GM23338 (cell line): ENCODE data around the gene ZNF385B. TPM values are rescaled to one million over a fixed set of nuclear protein-coding genes. Genes with fewer than 3 reads are reported as not detected.
"Not testable (repeated sequence)": the region's sequence is repeated elsewhere in the genome, so short reads cannot be mapped to it uniquely, and the experiment has no call there.

Source experiments
- ATAC-seq: fragments of 200-7000 bp; cut with Tn5 transposase; 3 replicates; pipeline ENCODE4 v1.9.1; 2020
- DNase-seq: peaks from one replicate; pipeline ENCODE4 v3.0.0-alpha.2; 2015; ENCODE audit warnings: low spot score
- H2AFZ ChIP-seq: fragments of 200-600 bp; sonication (generic); 2 replicates; pipeline ENCODE4 v1.8.0; 2016; ENCODE audit warnings: antibody characterized with exemption, mild to moderate bottlenecking, moderate library complexity
- H3F3A ChIP-seq: fragments of 200-600 bp; sonication (generic); replicated peaks from 2 replicates; pipeline ENCODE4 v1.8.0; 2017; ENCODE audit warnings: antibody characterized with exemption, mixed run types, low read depth
- H3K27ac ChIP-seq: fragments of 200-600 bp; sonication (generic); 2 replicates; pipeline ENCODE4 v1.6.1; 2016; ENCODE audit warnings: low read depth
- H3K27me3 ChIP-seq: fragments of 200-600 bp; sonication (generic); 2 replicates; pipeline ENCODE4 v1.8.0; 2016; ENCODE audit warnings: mild to moderate bottlenecking, mixed run types, moderate library complexity; ENCODE audit not compliant: insufficient read depth
- H3K36me3 ChIP-seq: fragments of 200-600 bp; sonication (generic); 2 replicates; pipeline ENCODE4 v1.8.0; 2016; ENCODE audit warnings: mild to moderate bottlenecking; ENCODE audit not compliant: insufficient read depth
- H3K4me1 ChIP-seq: fragments of 200-600 bp; sonication (generic); 2 replicates; pipeline ENCODE4 v1.8.0; 2016; ENCODE audit warnings: mild to moderate bottlenecking, moderate library complexity; ENCODE audit not compliant: insufficient read depth
- H3K4me2 ChIP-seq: fragments of 200-600 bp; sonication (generic); 2 replicates; pipeline ENCODE4 v1.7.1; 2017; ENCODE audit warnings: mixed run types
- H3K4me3 ChIP-seq: fragments of 200-600 bp; sonication (generic); 2 replicates; pipeline ENCODE4 v1.6.1; 2016; ENCODE audit warnings: mixed run types
- H3K79me2 ChIP-seq: fragments of 200-600 bp; sonication (generic); replicated peaks from 2 replicates; pipeline ENCODE4 v1.8.0; 2017; ENCODE audit warnings: mild to moderate bottlenecking; ENCODE audit not compliant: insufficient read depth
- H3K9me2 ChIP-seq: fragments of 200-600 bp; sonication (generic); 2 replicates; pipeline ENCODE4 v1.8.0; 2017; ENCODE audit not compliant: insufficient read depth
- H4K20me1 ChIP-seq: fragments of 200-600 bp; sonication (generic); replicated peaks from 2 replicates; pipeline ENCODE4 v1.8.0; 2017; ENCODE audit warnings: mild to moderate bottlenecking; ENCODE audit not compliant: insufficient read depth
- H3K27ac Mint-ChIP-seq: 2 replicates; pipeline ENCODE4 v1.8.0; 2020; ENCODE audit warnings: inconsistent platforms, mild to moderate bottlenecking, moderate library complexity, mixed read lengths
- H3K27me3 Mint-ChIP-seq: 3 replicates; pipeline ENCODE4 v1.8.0; 2022; ENCODE audit warnings: low read depth, mild to moderate bottlenecking, moderate library complexity, mixed read lengths, inconsistent platforms; ENCODE audit not compliant: insufficient read depth, poor library complexity
- H3K36me3 Mint-ChIP-seq: 3 replicates; pipeline ENCODE4 v1.8.0; 2021; ENCODE audit warnings: low read depth, mild to moderate bottlenecking, inconsistent platforms, moderate library complexity, mixed read lengths
- H3K4me1 Mint-ChIP-seq: 3 replicates; pipeline ENCODE4 v1.8.0; 2020; ENCODE audit warnings: mild to moderate bottlenecking, inconsistent platforms, mixed read lengths
- H3K4me3 Mint-ChIP-seq: 3 replicates; pipeline ENCODE4 v1.8.0; 2021; ENCODE audit warnings: moderate library complexity, mild to moderate bottlenecking, inconsistent platforms, mixed read lengths
- H3K9me3 Mint-ChIP-seq: 3 replicates; pipeline ENCODE4 v1.8.0; 2020; ENCODE audit warnings: moderate library complexity, mild to moderate bottlenecking, inconsistent platforms, mixed read lengths
- CREB1 ChIP-seq: fragments of 250-450 bp; sonication (Bioruptor Pico); IDR thresholded peaks from 2 replicates; pipeline ENCODE4 v1.5.0; 2020; ENCODE audit warnings: low read depth, mild to moderate bottlenecking, moderate library complexity
- CTCF ChIP-seq, 2 experiments: fragments of 200-600 bp in 1 of 2; sonication (generic) in 1 of 2; conservative IDR thresholded peaks; 2 replicates each; pipeline versions ENCODE4 v1.5.1 to v1.6.1; 2016 to 2017; ENCODE audit warnings: antibody characterized with exemption in 2 of 2, low read depth in 2 of 2, mild to moderate bottlenecking in 2 of 2, moderate library complexity in 1 of 2
- EZH2phosphoT487 ChIP-seq: fragments of 200-600 bp; sonication (generic); IDR thresholded peaks from one replicate; pipeline ENCODE4 v1.8.1; 2018; ENCODE audit warnings: antibody characterized with exemption; ENCODE audit not compliant: unreplicated experiment
- NANOG ChIP-seq: IDR thresholded peaks from 2 replicates; pipeline ENCODE4 v1.6.1; 2016; ENCODE audit warnings: antibody characterized with exemption, borderline replicate concordance
- POLR2AphosphoS5 ChIP-seq: IDR thresholded peaks from 2 replicates; pipeline ENCODE4 v1.6.1; 2016; ENCODE audit warnings: antibody characterized with exemption, low read depth
- REST ChIP-seq: IDR thresholded peaks from one replicate; pipeline ENCODE4 v1.6.1; 2018; ENCODE audit warnings: antibody characterized with exemption; ENCODE audit not compliant: unreplicated experiment
- ZNF114 ChIP-seq: fragments of 250-450 bp; sonication (Bioruptor Pico); IDR thresholded peaks from 2 replicates; pipeline ENCODE4 v1.5.0; 2020; ENCODE audit warnings: mild to moderate bottlenecking, moderate library complexity
- ZNF331 ChIP-seq: fragments of 250-450 bp; sonication (Bioruptor Pico); IDR thresholded peaks from 2 replicates; pipeline ENCODE4 v1.5.0; 2020; ENCODE audit warnings: low read depth, mild to moderate bottlenecking, moderate library complexity
- ZNF462 ChIP-seq: fragments of 250-450 bp; sonication (Bioruptor Pico); IDR thresholded peaks from 2 replicates; pipeline ENCODE4 v1.5.0; 2020; ENCODE audit warnings: mild to moderate bottlenecking, moderate library complexity
- polyA plus RNA-seq: library from polyadenylated mRNA; unstranded; fragments of >200 nt; fragmentation: Nextera tagmentation; extraction: Ambion mirVana; gene quantifications from 2 replicates; pipeline ENCODE4 v1.2.1, GENCODE V29; 2016
- total RNA-seq: library from RNA; depleted of rRNA; stranded (reverse); fragments of >200 nt; shearing (Covaris generic); gene quantifications from 2 replicates; pipeline ENCODE4 v1.2.3, GENCODE V29; 2014

ZNF385B gene
- total and polyA plus RNA-seq, 2 experiments from 2014 or later = 1.5 to 4.6 TPM

- not testable (repeated sequence) for ATAC-seq, H3K4me1 Mint-ChIP-seq, H3K27me3 ChIP-seq
Measured at GRCh38 chr2:179458113-179458512, 403.3 kb downstream of the ZNF385B start.

GRCh38 chr2:179455824-179456223, 405.6 kb downstream of the ZNF385B start:
- Histone ChIP-seq H4K20me1 (no peaks in the 10 kb centered on the region), H3K27me3 (no peaks in the 10 kb centered on the region), H3K4me3 (no peak overlapping the region), H3K4me2 (no peak overlapping the region), H3K36me3 (0 out of 2 replicates have a peak, but pooled peaks cover 11% of the 10 kb centered on the region), H3K4me1 (no peaks in the 10 kb centered on the region), H3K79me2 (no peaks in the 10 kb centered on the region), H3K27ac (no peak overlapping the region), H2AFZ (no peak overlapping the region), H3K9me2 (peaks cover 3% of the 10 kb centered on the region; the same call in 1 of the 2 replicates), H3F3A (no peaks in the 10 kb centered on the region)
- ATAC-seq = no peak
- no peak overlapping the region for H3K4me3 Mint-ChIP-seq
- H3K36me3 Mint-ChIP-seq = peaks cover 9% of the 10 kb centered on the region
- no peak for DNase-seq
- H3K27ac Mint-ChIP-seq = no peak overlapping the region
- no peaks in the 10 kb centered on the region for H3K27me3 Mint-ChIP-seq
- H3K9me3 Mint-ChIP-seq = peaks cover 18% of the 10 kb centered on the region
- H3K4me1 Mint-ChIP-seq = no peaks in the 10 kb centered on the region
- TF ChIP-seq ZNF331 = no peak
- TF ChIP-seq ZNF462 (CRISPR knock-in tag) = no peak
- no peak for TF ChIP-seq ZNF114 (CRISPR knock-in tag)
- no peak for TF ChIP-seq POLR2AphosphoS5
- no peak for TF ChIP-seq EZH2phosphoT487
- no peak for TF ChIP-seq NANOG
- no peak for TF ChIP-seq CREB1
- no peak for TF ChIP-seq REST
- TF ChIP-seq CTCF (conservative IDR thresholded peaks at IDR 0.05; ENCODE audit: low read depth in 2 of 2) = no peak

More at GRCh38 chr2:179458113-179458512, 403.3 kb downstream of the ZNF385B start:
- not testable (repeated sequence) for H3K4me3 ChIP-seq, H3K27ac Mint-ChIP-seq, H3K9me2 ChIP-seq, H3K79me2 ChIP-seq, H3K4me1 ChIP-seq, H3K4me2 ChIP-seq, H3K27ac ChIP-seq, H3K4me3 Mint-ChIP-seq, H3F3A ChIP-seq, H3K36me3 Mint-ChIP-seq, DNase-seq, H3K27me3 Mint-ChIP-seq, H4K20me1 ChIP-seq, H2AFZ ChIP-seq
- H3K36me3 ChIP-seq = 0 out of 2 replicates have a peak, but pooled peaks cover 11% of the 10 kb centered on the region
- peaks cover 18% of the 10 kb centered on the region for H3K9me3 Mint-ChIP-seq
